Endothelial cell (in vitro differentiated cells): ENCODE data around the gene ALDH3A2. TPM values are rescaled to one million over a fixed set of nuclear protein-coding genes. Genes with fewer than 3 reads are reported as not detected.
A peak's percentile ranks its signal among the peaks of the same experiment; 100 is the strongest.

Experiments used
- DNase-seq: peaks from one replicate; pipeline ENCODE4 v3.0.0; 2021; ENCODE audit warnings: low spot score
- H3K27ac Mint-ChIP-seq: one replicate; pipeline ENCODE4 v1.8.0; 2021; ENCODE audit warnings: mixed read lengths, inconsistent platforms; ENCODE audit not compliant: unreplicated experiment
- H3K27me3 Mint-ChIP-seq: one replicate; pipeline ENCODE4 v1.8.0; 2021; ENCODE audit warnings: mild to moderate bottlenecking, moderate library complexity, mixed read lengths, inconsistent platforms; ENCODE audit not compliant: unreplicated experiment
- H3K36me3 Mint-ChIP-seq: one replicate; pipeline ENCODE4 v1.8.0; 2021; ENCODE audit warnings: mild to moderate bottlenecking, low read depth, mixed read lengths, inconsistent platforms; ENCODE audit not compliant: unreplicated experiment
- H3K4me1 Mint-ChIP-seq: one replicate; pipeline ENCODE4 v1.8.0; 2021; ENCODE audit warnings: mild to moderate bottlenecking, mixed read lengths, inconsistent platforms; ENCODE audit not compliant: unreplicated experiment
- H3K4me3 Mint-ChIP-seq: one replicate; pipeline ENCODE4 v1.8.0; 2021; ENCODE audit warnings: mild to moderate bottlenecking, mixed read lengths, inconsistent platforms; ENCODE audit not compliant: unreplicated experiment
- H3K9me3 Mint-ChIP-seq: one replicate; pipeline ENCODE4 v1.8.0; 2021; ENCODE audit warnings: mixed read lengths, inconsistent platforms; ENCODE audit not compliant: unreplicated experiment
- total RNA-seq: library from RNA; stranded (reverse); fragmentation: NEBNext Ultra II Directional; extraction: Animal tissue kit (Norgen Biotek cat#: 25700); gene quantifications from one replicate; pipeline ENCODE4 v1.2.1, GENCODE V29; 2021; ENCODE audit not compliant: unreplicated experiment
- TF ChIP-seq, protein P1 (sequence below): fragments of 200-600 bp; sonication (generic); IDR thresholded peaks from one replicate; pipeline ENCODE4 v1.5.0; 2021; ENCODE audit warnings: antibody characterized with exemption; ENCODE audit not compliant: unreplicated experiment

Gene ALDH3A2
- total RNA-seq, 1 donor from 2014 or later = 21.0 TPM

DNA sequence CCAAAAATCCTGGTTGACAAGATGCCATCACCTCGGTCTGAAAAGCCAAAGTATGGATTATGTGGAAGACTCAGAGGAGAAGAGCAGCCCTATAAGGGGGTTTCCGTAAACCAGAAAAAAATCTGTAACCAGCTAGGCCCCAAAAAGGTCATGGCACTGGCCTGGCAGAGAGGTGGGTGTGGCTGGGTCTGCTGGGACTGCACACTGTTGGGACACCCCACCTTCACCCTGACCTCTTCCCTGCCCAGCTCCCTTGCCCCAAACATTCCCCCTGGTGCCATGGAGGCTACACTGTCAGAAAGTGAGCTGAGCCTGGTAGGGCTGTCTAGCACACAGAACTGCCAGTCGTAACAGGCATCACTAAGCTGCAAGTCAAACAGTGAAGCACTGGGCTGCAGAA is 61.3 kb downstream of the ALDH3A2 start:
- Mint-ChIP-seq H3K4me1 (no peaks in the 10 kb centered on the region), H3K27ac (no peak overlapping the region), H3K27me3 (peaks cover 6% of the 10 kb centered on the region), H3K4me3 (no peak overlapping the region), H3K36me3 (no peaks in the 10 kb centered on the region), H3K9me3 (no peaks in the 10 kb centered on the region)
- TF ChIP-seq, protein P1, sequence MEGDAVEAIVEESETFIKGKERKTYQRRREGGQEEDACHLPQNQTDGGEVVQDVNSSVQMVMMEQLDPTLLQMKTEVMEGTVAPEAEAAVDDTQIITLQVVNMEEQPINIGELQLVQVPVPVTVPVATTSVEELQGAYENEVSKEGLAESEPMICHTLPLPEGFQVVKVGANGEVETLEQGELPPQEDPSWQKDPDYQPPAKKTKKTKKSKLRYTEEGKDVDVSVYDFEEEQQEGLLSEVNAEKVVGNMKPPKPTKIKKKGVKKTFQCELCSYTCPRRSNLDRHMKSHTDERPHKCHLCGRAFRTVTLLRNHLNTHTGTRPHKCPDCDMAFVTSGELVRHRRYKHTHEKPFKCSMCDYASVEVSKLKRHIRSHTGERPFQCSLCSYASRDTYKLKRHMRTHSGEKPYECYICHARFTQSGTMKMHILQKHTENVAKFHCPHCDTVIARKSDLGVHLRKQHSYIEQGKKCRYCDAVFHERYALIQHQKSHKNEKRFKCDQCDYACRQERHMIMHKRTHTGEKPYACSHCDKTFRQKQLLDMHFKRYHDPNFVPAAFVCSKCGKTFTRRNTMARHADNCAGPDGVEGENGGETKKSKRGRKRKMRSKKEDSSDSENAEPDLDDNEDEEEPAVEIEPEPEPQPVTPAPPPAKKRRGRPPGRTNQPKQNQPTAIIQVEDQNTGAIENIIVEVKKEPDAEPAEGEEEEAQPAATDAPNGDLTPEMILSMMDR = no peak
- DNase-seq = no peak

GRCh38 chr17:19712436-19713004 is 64.0 kb downstream of the ALDH3A2 start:
- H3K4me1 Mint-ChIP-seq = no peaks in the 10 kb centered on the region
- H3K36me3 Mint-ChIP-seq = no peaks in the 10 kb centered on the region
- H3K27me3 Mint-ChIP-seq = peaks cover 2% of the 10 kb centered on the region
- H3K9me3 Mint-ChIP-seq = no peaks in the 10 kb centered on the region
- no peak overlapping the region for H3K4me3 Mint-ChIP-seq
- TF ChIP-seq, protein P1 = no peak
- no peak for DNase-seq
- H3K27ac Mint-ChIP-seq = no peak overlapping the region

GRCh38 chr17:19713462-19713861 is 64.9 kb downstream of the ALDH3A2 start:
- Mint-ChIP-seq H3K27ac (no peak overlapping the region), H3K4me1 (no peaks in the 10 kb centered on the region), H3K4me3 (no peak overlapping the region), H3K27me3 (peaks cover 6% of the 10 kb centered on the region), H3K36me3 (no peaks in the 10 kb centered on the region), H3K9me3 (no peaks in the 10 kb centered on the region)
- DNase-seq = no peak
- TF ChIP-seq, protein P1 = peak; percentile 32

DNA sequence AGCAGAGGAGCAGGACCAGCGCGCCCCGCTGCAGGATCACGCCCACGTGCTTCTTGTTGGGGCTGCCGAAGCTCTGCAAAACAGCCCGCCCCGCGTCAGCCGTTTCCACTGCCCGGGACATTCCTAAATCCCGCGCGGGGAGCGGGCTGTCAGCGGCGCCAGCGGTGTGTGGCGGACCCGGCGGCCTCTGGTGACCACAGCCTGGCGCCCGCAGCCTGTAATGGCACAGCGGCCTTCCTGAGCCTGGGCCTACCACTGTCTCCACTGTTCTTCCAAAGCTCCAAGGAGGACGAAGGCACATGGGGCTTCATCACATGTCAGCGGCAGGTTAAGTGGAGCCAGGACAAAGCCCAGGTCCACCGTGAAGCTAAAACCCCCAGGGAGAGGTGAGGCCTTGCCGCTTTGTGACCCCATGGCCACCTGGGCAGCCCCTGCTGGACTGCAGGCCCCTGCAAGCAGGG is 65.4 kb downstream of the ALDH3A2 start:
- DNase-seq = no peak
- Mint-ChIP-seq H3K27ac (no peak overlapping the region), H3K4me3 (no peak overlapping the region), H3K9me3 (no peaks in the 10 kb centered on the region), H3K4me1 (no peaks in the 10 kb centered on the region), H3K27me3 (peaks cover 6% of the 10 kb centered on the region), H3K36me3 (no peaks in the 10 kb centered on the region)
- TF ChIP-seq, protein P1 = no peak

DNA sequence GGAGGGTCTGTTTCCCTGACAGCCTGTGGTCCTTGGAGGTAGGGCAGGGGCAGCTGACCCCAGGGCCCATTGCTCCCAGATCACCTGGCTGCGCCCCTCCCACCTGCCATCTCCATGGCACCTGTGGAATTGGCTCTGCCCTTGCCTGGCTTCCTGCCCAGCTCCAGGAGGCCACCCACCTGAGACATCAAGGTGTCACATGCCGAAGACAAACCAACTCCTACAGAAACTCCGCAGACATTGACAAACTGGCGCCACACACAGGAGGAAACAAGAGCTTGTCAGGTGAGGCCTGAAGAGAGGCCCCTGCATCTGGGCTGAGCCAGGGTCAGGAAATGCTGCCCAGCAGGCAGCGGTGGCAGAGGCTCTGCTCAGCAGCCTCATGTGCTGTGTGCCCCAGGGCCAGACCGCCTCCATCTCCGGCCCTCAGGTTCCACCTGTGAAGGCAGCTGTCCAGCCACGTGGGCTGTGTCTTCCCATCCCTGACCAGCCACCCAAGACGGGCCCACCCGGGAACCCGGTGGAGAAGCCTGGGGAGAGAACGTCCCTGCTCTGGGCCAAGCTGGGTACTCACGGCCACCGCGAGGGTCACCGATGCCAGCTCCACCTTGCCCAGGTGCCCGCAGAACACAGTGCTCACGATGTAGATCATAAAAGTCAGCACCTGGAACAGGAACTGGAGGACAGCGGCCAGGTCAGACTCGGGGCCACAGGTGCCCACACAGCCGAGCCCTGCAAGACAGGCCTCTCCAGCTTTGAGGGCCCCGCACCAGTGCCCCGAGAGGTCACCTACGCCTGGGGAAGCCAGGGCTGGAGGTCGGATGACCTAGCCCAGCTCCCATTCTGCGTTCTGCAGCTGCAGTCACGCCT is 66.2 kb downstream of the ALDH3A2 start:
- TF ChIP-seq, protein P1 = no peak
- Mint-ChIP-seq H3K27ac (no peak overlapping the region), H3K4me1 (no peaks in the 10 kb centered on the region), H3K4me3 (no peak overlapping the region), H3K9me3 (no peaks in the 10 kb centered on the region), H3K27me3 (peaks cover 6% of the 10 kb centered on the region), H3K36me3 (no peaks in the 10 kb centered on the region)
- no peak for DNase-seq
